ENCODE measurements around the gene STAP2.

Gene STAP2, protein sequence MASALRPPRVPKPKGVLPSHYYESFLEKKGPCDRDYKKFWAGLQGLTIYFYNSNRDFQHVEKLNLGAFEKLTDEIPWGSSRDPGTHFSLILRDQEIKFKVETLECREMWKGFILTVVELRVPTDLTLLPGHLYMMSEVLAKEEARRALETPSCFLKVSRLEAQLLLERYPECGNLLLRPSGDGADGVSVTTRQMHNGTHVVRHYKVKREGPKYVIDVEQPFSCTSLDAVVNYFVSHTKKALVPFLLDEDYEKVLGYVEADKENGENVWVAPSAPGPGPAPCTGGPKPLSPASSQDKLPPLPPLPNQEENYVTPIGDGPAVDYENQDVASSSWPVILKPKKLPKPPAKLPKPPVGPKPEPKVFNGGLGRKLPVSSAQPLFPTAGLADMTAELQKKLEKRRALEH

GRCh38 chr19:4338441-4339355, at the start of gene STAP2:
Gene STAP2, minus strand, starts transcription at chr19:4338827. Its CDS starts 74 bp downstream, at chr19:4338753.
- H3K9me3 ChIP-seq (ENCODE audit: control insufficient read depth, low read length), result no peaks in the 10 kb centered on the region
- H3K36me3 ChIP-seq (ENCODE audit: control insufficient read depth, insufficient read depth, low read length, severe bottlenecking), result no peaks in the 10 kb centered on the region
- H3K4me1 ChIP-seq (ENCODE audit: control insufficient read depth, insufficient read depth, low read length), result peaks cover 10% of the 10 kb centered on the region
- H3K9ac ChIP-seq (ENCODE audit: low read length), result peak within 1 kb of the TSS; percentile 83
- DNase-seq (ENCODE audit: low read depth), result no peak
- H3K4me3 ChIP-seq (ENCODE audit: low read length), result peak within 1 kb of the TSS; percentile 81
- H3K27me3 ChIP-seq (replicated peaks; ENCODE audit: control insufficient read depth, insufficient read depth, low read length), result no peaks in the 10 kb centered on the region

DNA sequence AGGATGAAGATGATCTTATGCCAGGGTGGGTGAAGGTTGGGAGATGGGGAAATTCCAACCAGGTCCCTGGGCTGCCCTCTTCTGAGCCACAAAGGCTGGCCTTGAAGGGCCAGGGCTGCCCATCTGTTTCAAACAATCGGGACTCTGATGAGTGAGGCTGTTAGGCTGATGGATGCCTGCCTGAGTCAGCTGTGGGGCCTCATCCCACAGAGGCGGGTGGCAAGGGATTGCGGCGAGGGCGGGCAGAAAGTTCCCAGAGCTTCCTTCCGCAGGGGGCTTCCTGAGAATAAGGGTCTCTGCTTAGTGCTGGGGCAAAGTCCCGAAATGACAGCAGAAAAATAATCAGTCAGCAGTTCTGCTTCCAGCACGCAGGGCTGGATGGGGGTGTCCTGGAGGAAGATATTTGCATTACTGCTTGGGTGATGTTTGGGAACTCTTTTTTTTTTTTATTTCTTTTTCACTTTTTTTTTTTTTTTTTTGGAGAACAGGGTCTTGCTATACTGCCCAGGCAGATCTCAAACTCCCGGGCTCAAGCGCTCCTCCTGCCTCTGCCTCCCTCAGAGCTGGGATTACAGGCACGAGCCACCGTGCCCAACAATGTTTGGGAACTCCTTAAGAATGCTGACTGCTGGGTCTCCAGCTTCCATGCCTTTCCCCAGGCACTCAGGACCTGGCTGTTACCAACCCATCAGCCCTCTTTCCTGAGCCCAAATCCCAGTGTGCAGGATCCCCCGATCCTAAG, 47.6 kb upstream of the STAP2 start:
- Histone ChIP-seq H3K4me1 (ENCODE audit: control insufficient read depth, insufficient read depth, low read length) (peaks cover 42% of the 10 kb centered on the region), H3K27me3 (replicated peaks; ENCODE audit: control insufficient read depth, insufficient read depth, low read length) (no peaks in the 10 kb centered on the region), H3K36me3 (ENCODE audit: control insufficient read depth, insufficient read depth, low read length, severe bottlenecking) (peaks cover 38% of the 10 kb centered on the region), H3K4me3 (ENCODE audit: low read length) (no peak overlapping the region), H3K9me3 (ENCODE audit: control insufficient read depth, low read length) (no peaks in the 10 kb centered on the region), H3K9ac (ENCODE audit: low read length) (peak overlapping the region; percentile 42)
- peak; percentile 54 for DNase-seq (ENCODE audit: low read depth)

GRCh38 chr19:4385291-4386040, 46.8 kb upstream of the STAP2 start:
- H3K36me3 ChIP-seq (ENCODE audit: control insufficient read depth, insufficient read depth, low read length, severe bottlenecking), result peaks cover 38% of the 10 kb centered on the region
- H3K9ac ChIP-seq (ENCODE audit: low read length), result peak overlapping the region; percentile 42
- H3K27me3 ChIP-seq (replicated peaks; ENCODE audit: control insufficient read depth, insufficient read depth, low read length), result no peaks in the 10 kb centered on the region
- H3K4me1 ChIP-seq (ENCODE audit: control insufficient read depth, insufficient read depth, low read length), result peaks cover 35% of the 10 kb centered on the region
- no peak overlapping the region for H3K4me3 ChIP-seq (ENCODE audit: low read length)
- no peaks in the 10 kb centered on the region for H3K9me3 ChIP-seq (ENCODE audit: control insufficient read depth, low read length)
- DNase-seq (ENCODE audit: low read depth), result peak; percentile 34

DNA sequence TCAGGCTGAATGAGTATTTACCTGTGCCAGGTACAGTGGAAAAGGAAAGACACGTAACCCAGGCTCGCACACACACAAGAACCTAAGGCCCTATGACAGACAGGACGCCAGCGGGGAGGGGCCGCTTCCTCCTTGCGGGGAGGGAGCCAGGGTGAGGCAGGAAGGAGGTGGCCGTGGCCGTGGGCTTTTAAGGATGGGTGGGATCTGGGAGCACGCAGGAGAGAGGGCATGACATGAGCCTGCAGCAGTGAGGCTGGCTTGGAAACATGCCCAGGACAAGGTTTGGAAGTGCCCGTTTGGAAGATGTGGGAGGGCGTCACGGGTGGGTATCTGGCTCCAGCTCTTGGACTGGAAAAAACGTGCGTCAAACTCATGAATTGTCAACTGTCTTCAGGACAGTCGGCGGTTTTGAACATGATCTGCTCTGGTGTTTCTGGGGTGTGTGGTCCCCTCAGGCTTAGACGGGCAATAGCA, 41.7 kb upstream of the STAP2 start:
- peaks cover 20% of the 10 kb centered on the region for H3K36me3 ChIP-seq (ENCODE audit: control insufficient read depth, insufficient read depth, low read length, severe bottlenecking)
- H3K4me3 ChIP-seq (ENCODE audit: low read length), result no peak overlapping the region
- H3K27me3 ChIP-seq (replicated peaks; ENCODE audit: control insufficient read depth, insufficient read depth, low read length), result no peaks in the 10 kb centered on the region
- H3K9ac ChIP-seq (ENCODE audit: low read length), result no peak overlapping the region
- no peak for DNase-seq (ENCODE audit: low read depth)
- H3K4me1 ChIP-seq (ENCODE audit: control insufficient read depth, insufficient read depth, low read length), result peaks cover 30% of the 10 kb centered on the region
- H3K9me3 ChIP-seq (ENCODE audit: control insufficient read depth, low read length), result no peaks in the 10 kb centered on the region

DNA sequence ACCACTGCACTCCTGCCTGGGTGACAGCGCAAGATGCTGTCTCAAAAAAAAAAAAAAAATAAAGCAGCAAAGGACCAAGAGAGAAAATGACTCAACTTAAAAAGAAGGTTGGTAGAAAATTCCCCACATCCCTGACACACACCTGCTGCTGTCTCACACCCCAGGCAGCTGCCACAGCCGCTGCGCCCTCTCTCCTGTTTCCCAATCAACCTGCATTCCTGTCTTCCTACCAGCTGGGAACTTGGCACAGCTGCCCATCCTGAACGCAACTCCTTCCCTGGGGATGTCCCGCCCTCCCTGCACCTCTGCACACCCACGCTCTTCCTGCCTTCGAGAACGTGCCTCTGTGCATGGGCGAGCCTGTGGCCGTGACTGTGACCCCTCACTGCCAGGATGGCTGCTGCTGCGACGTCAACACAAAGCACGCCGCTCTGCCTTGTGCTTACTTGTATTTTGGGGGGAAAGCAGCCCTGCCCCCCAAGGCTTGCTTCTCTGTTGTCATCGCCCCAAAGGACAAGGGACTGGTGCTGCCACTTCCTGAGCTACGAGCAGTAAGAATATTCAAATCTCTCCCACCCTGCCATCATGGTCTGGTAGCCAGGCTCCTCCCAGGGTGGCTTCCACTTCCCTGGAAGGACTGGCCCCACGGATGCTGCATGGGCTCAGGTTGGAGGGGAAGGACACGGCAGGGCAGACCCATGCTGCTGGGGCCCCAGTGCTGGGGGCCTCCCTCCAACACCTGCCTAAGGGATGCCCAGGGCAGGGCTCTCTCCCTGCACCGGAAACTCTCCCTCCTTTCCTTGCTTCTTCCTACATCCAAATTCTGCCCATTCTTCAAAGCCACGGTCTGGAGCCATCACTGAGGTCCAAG, 41.0 kb upstream of the STAP2 start:
- Histone ChIP-seq H3K27me3 (replicated peaks; ENCODE audit: control insufficient read depth, insufficient read depth, low read length) (no peaks in the 10 kb centered on the region), H3K9ac (ENCODE audit: low read length) (no peak overlapping the region), H3K36me3 (ENCODE audit: control insufficient read depth, insufficient read depth, low read length, severe bottlenecking) (peaks cover 14% of the 10 kb centered on the region), H3K9me3 (ENCODE audit: control insufficient read depth, low read length) (no peaks in the 10 kb centered on the region), H3K4me3 (ENCODE audit: low read length) (no peak overlapping the region), H3K4me1 (ENCODE audit: control insufficient read depth, insufficient read depth, low read length) (peaks cover 34% of the 10 kb centered on the region)
- DNase-seq (ENCODE audit: low read depth), result peak; percentile 34

DNA sequence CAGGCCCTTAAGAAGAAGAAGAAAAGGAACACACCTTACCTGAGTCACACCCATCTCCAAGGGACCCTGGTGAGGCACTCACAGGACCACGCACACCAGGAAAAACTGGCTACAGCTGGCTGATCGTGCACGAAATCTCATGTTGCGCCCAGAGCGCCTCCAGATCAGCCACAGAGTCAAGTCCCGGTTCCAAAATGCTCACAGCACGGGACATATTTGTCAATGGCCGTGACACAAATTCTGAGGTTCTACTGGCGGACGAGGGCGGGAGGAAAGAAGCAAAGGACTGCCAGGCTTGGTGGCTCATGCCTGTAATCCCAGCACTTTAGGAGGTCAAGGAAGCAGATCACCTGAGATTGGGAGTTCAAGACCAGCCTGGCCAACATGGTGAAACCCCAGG, 40.3 kb upstream of the STAP2 start:
- Histone ChIP-seq H3K4me3 (ENCODE audit: low read length) (no peak overlapping the region), H3K9ac (ENCODE audit: low read length) (no peak overlapping the region), H3K36me3 (ENCODE audit: control insufficient read depth, insufficient read depth, low read length, severe bottlenecking) (peaks cover 6% of the 10 kb centered on the region), H3K27me3 (replicated peaks; ENCODE audit: control insufficient read depth, insufficient read depth, low read length) (no peaks in the 10 kb centered on the region), H3K4me1 (ENCODE audit: control insufficient read depth, insufficient read depth, low read length) (peaks cover 40% of the 10 kb centered on the region), H3K9me3 (ENCODE audit: control insufficient read depth, low read length) (no peaks in the 10 kb centered on the region)
- no peak for DNase-seq (ENCODE audit: low read depth)

GRCh38 chr19:4376991-4377781, 38.6 kb upstream of the STAP2 start:
- Histone ChIP-seq H3K27me3 (replicated peaks; ENCODE audit: control insufficient read depth, insufficient read depth, low read length) (no peaks in the 10 kb centered on the region), H3K4me1 (ENCODE audit: control insufficient read depth, insufficient read depth, low read length) (peaks cover 57% of the 10 kb centered on the region), H3K4me3 (ENCODE audit: low read length) (no peak overlapping the region), H3K9me3 (ENCODE audit: control insufficient read depth, low read length) (no peaks in the 10 kb centered on the region), H3K36me3 (ENCODE audit: control insufficient read depth, insufficient read depth, low read length, severe bottlenecking) (no peaks in the 10 kb centered on the region), H3K9ac (ENCODE audit: low read length) (peak overlapping the region; percentile 86)
- no peak for DNase-seq (ENCODE audit: low read depth)

DNA sequence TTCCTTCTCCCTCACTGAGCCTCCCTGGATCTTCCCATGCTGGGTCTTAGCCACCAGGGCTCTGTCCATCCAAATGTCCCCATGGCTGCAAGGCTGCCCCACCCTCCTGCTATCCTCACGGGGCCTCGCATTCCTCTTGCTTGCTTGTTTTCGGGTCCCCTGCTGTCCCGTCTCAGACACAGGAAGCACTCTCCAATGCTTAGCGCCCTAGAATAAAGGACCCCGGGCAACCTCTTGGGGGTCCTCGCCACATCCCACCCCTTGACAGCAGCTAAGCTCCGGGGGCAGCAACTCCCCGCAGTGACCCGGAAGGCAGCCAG, 38.0 kb upstream of the STAP2 start:
- H3K9me3 ChIP-seq (ENCODE audit: control insufficient read depth, low read length), result no peaks in the 10 kb centered on the region
- peaks cover 61% of the 10 kb centered on the region for H3K4me1 ChIP-seq (ENCODE audit: control insufficient read depth, insufficient read depth, low read length)
- H3K4me3 ChIP-seq (ENCODE audit: low read length), result no peak overlapping the region
- DNase-seq (ENCODE audit: low read depth), result no peak
- H3K27me3 ChIP-seq (replicated peaks; ENCODE audit: control insufficient read depth, insufficient read depth, low read length), result no peaks in the 10 kb centered on the region
- peak overlapping the region; percentile 86 for H3K9ac ChIP-seq (ENCODE audit: low read length)
- no peaks in the 10 kb centered on the region for H3K36me3 ChIP-seq (ENCODE audit: control insufficient read depth, insufficient read depth, low read length, severe bottlenecking)

DNA sequence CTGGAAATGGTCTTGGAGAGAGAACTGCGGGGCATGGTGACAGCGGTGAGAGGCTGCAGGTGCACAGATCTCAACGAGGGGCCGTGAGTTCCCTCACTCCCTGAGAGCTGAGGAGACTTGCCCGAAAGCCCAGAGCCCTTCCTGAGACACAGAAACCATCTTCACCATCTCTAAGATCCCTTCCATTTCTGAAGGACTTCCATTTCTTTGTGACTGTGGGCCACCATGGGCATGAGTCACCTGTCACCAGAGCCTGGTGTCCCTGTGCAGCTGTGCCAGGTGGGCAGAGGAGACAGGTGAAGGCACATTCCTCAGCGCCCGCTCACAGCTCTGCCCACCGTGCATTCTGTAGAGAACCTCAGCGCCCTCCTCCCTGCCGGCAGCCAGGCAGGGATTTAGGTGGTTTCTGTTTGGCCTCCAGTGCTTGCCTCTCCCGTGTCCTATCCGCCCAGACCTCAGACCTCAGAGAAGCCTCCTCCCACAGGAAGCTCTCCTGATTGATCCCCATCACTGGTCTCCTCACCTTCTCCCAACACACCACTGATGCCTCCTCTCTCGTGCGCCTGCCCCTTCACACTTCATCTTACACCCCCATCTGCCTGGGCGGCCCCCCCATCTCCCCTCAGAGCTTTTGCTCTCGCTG, 37.5 kb upstream of the STAP2 start:
- no peak for DNase-seq (ENCODE audit: low read depth)
- H3K4me3 ChIP-seq (ENCODE audit: low read length), result no peak overlapping the region

More for the DNA sequence above, 37.5 kb upstream of the STAP2 start:
- H3K4me1 ChIP-seq (ENCODE audit: control insufficient read depth, insufficient read depth, low read length), result peaks cover 64% of the 10 kb centered on the region
- H3K36me3 ChIP-seq (ENCODE audit: control insufficient read depth, insufficient read depth, low read length, severe bottlenecking), result no peaks in the 10 kb centered on the region
- H3K27me3 ChIP-seq (replicated peaks; ENCODE audit: control insufficient read depth, insufficient read depth, low read length), result no peaks in the 10 kb centered on the region
- no peaks in the 10 kb centered on the region for H3K9me3 ChIP-seq (ENCODE audit: control insufficient read depth, low read length)
- H3K9ac ChIP-seq (ENCODE audit: low read length), result peak overlapping the region; percentile 86
